GM23338 (cell line): ENCODE results near the gene ARMC7. TPM values are rescaled to one million over a fixed set of nuclear protein-coding genes. Genes with fewer than 3 reads are reported as not detected.

Experiments used
- ATAC-seq: fragments of 200-7000 bp; cut with Tn5 transposase; 3 replicates; pipeline ENCODE4 v1.9.1; 2020
- DNase-seq: peaks from one replicate; pipeline ENCODE4 v3.0.0-alpha.2; 2015; ENCODE audit warnings: low spot score
- H2AFZ ChIP-seq: fragments of 200-600 bp; sonication (generic); 2 replicates; pipeline ENCODE4 v1.8.0; 2016; ENCODE audit warnings: antibody characterized with exemption, mild to moderate bottlenecking, moderate library complexity
- H3F3A ChIP-seq: fragments of 200-600 bp; sonication (generic); replicated peaks from 2 replicates; pipeline ENCODE4 v1.8.0; 2017; ENCODE audit warnings: antibody characterized with exemption, mixed run types, low read depth
- H3K27ac ChIP-seq: fragments of 200-600 bp; sonication (generic); 2 replicates; pipeline ENCODE4 v1.6.1; 2016; ENCODE audit warnings: low read depth
- H3K27me3 ChIP-seq: fragments of 200-600 bp; sonication (generic); 2 replicates; pipeline ENCODE4 v1.8.0; 2016; ENCODE audit warnings: mild to moderate bottlenecking, mixed run types, moderate library complexity; ENCODE audit not compliant: insufficient read depth
- H3K36me3 ChIP-seq: fragments of 200-600 bp; sonication (generic); 2 replicates; pipeline ENCODE4 v1.8.0; 2016; ENCODE audit warnings: mild to moderate bottlenecking; ENCODE audit not compliant: insufficient read depth
- H3K4me1 ChIP-seq: fragments of 200-600 bp; sonication (generic); 2 replicates; pipeline ENCODE4 v1.8.0; 2016; ENCODE audit warnings: mild to moderate bottlenecking, moderate library complexity; ENCODE audit not compliant: insufficient read depth
- H3K4me2 ChIP-seq: fragments of 200-600 bp; sonication (generic); 2 replicates; pipeline ENCODE4 v1.7.1; 2017; ENCODE audit warnings: mixed run types
- H3K4me3 ChIP-seq: fragments of 200-600 bp; sonication (generic); 2 replicates; pipeline ENCODE4 v1.6.1; 2016; ENCODE audit warnings: mixed run types
- H3K79me2 ChIP-seq: fragments of 200-600 bp; sonication (generic); replicated peaks from 2 replicates; pipeline ENCODE4 v1.8.0; 2017; ENCODE audit warnings: mild to moderate bottlenecking; ENCODE audit not compliant: insufficient read depth
- H3K9me2 ChIP-seq: fragments of 200-600 bp; sonication (generic); 2 replicates; pipeline ENCODE4 v1.8.0; 2017; ENCODE audit not compliant: insufficient read depth
- H4K20me1 ChIP-seq: fragments of 200-600 bp; sonication (generic); replicated peaks from 2 replicates; pipeline ENCODE4 v1.8.0; 2017; ENCODE audit warnings: mild to moderate bottlenecking; ENCODE audit not compliant: insufficient read depth
- H3K27ac Mint-ChIP-seq: 2 replicates; pipeline ENCODE4 v1.8.0; 2020; ENCODE audit warnings: inconsistent platforms, mild to moderate bottlenecking, moderate library complexity, mixed read lengths
- H3K27me3 Mint-ChIP-seq: 3 replicates; pipeline ENCODE4 v1.8.0; 2022; ENCODE audit warnings: low read depth, mild to moderate bottlenecking, moderate library complexity, mixed read lengths, inconsistent platforms; ENCODE audit not compliant: insufficient read depth, poor library complexity
- H3K36me3 Mint-ChIP-seq: 3 replicates; pipeline ENCODE4 v1.8.0; 2021; ENCODE audit warnings: low read depth, mild to moderate bottlenecking, inconsistent platforms, moderate library complexity, mixed read lengths
- H3K4me1 Mint-ChIP-seq: 3 replicates; pipeline ENCODE4 v1.8.0; 2020; ENCODE audit warnings: mild to moderate bottlenecking, inconsistent platforms, mixed read lengths
- H3K4me3 Mint-ChIP-seq: 3 replicates; pipeline ENCODE4 v1.8.0; 2021; ENCODE audit warnings: moderate library complexity, mild to moderate bottlenecking, inconsistent platforms, mixed read lengths
- H3K9me3 Mint-ChIP-seq: 3 replicates; pipeline ENCODE4 v1.8.0; 2020; ENCODE audit warnings: moderate library complexity, mild to moderate bottlenecking, inconsistent platforms, mixed read lengths
- ETS1 ChIP-seq: IDR thresholded peaks from 2 replicates; pipeline ENCODE4 v1.6.1; 2016; ENCODE audit warnings: antibody characterized with exemption
- EZH2 ChIP-seq: fragments of 200-600 bp; sonication (generic); IDR thresholded peaks from one replicate; pipeline ENCODE4 v1.8.0; 2017; ENCODE audit warnings: antibody characterized with exemption, mild to moderate bottlenecking, low read depth; ENCODE audit not compliant: unreplicated experiment
- EZH2phosphoT487 ChIP-seq: fragments of 200-600 bp; sonication (generic); IDR thresholded peaks from one replicate; pipeline ENCODE4 v1.8.1; 2018; ENCODE audit warnings: antibody characterized with exemption; ENCODE audit not compliant: unreplicated experiment
- JUNB ChIP-seq: IDR thresholded peaks from one replicate; pipeline ENCODE4 v1.6.1; 2016; ENCODE audit warnings: antibody characterized with exemption; ENCODE audit not compliant: unreplicated experiment
- NANOG ChIP-seq: IDR thresholded peaks from 2 replicates; pipeline ENCODE4 v1.6.1; 2016; ENCODE audit warnings: antibody characterized with exemption, borderline replicate concordance
- POLR2AphosphoS5 ChIP-seq: IDR thresholded peaks from 2 replicates; pipeline ENCODE4 v1.6.1; 2016; ENCODE audit warnings: antibody characterized with exemption, low read depth
- STAT1 ChIP-seq: IDR thresholded peaks from one replicate; pipeline ENCODE4 v1.6.1; 2016; ENCODE audit warnings: antibody characterized with exemption; ENCODE audit not compliant: unreplicated experiment
- ZNF114 ChIP-seq: fragments of 250-450 bp; sonication (Bioruptor Pico); IDR thresholded peaks from 2 replicates; pipeline ENCODE4 v1.5.0; 2020; ENCODE audit warnings: mild to moderate bottlenecking, moderate library complexity
- ZNF331 ChIP-seq: fragments of 250-450 bp; sonication (Bioruptor Pico); IDR thresholded peaks from 2 replicates; pipeline ENCODE4 v1.5.0; 2020; ENCODE audit warnings: low read depth, mild to moderate bottlenecking, moderate library complexity
- ZNF462 ChIP-seq: fragments of 250-450 bp; sonication (Bioruptor Pico); IDR thresholded peaks from 2 replicates; pipeline ENCODE4 v1.5.0; 2020; ENCODE audit warnings: mild to moderate bottlenecking, moderate library complexity
- polyA plus RNA-seq: library from polyadenylated mRNA; unstranded; fragments of >200 nt; fragmentation: Nextera tagmentation; extraction: Ambion mirVana; gene quantifications from 2 replicates; pipeline ENCODE4 v1.2.1, GENCODE V29; 2016
- total RNA-seq: library from RNA; depleted of rRNA; stranded (reverse); fragments of >200 nt; shearing (Covaris generic); gene quantifications from 2 replicates; pipeline ENCODE4 v1.2.3, GENCODE V29; 2014
- TF ChIP-seq, protein P1 (sequence below), 2 experiments: fragments of 200-600 bp in 1 of 2; sonication (generic) in 1 of 2; conservative IDR thresholded peaks; 2 replicates each; pipeline versions ENCODE4 v1.5.1 to v1.6.1; 2016 to 2017; ENCODE audit warnings: antibody characterized with exemption in 2 of 2, low read depth in 2 of 2, mild to moderate bottlenecking in 2 of 2, moderate library complexity in 1 of 2
- TF ChIP-seq, protein P2 (sequence below): IDR thresholded peaks from one replicate; pipeline ENCODE4 v1.6.1; 2018; ENCODE audit warnings: antibody characterized with exemption; ENCODE audit not compliant: unreplicated experiment

The ARMC7 gene
- total and polyA plus RNA-seq, 2 experiments from 2014 or later, result 5.6 to 8.4 TPM

GRCh38 chr17:75064040-75064439 lies 45.7 kb upstream of the ARMC7 start:
- DNase-seq, result no peak
- H3K27ac ChIP-seq, result no peak overlapping the region
- TF ChIP-seq, protein P1, sequence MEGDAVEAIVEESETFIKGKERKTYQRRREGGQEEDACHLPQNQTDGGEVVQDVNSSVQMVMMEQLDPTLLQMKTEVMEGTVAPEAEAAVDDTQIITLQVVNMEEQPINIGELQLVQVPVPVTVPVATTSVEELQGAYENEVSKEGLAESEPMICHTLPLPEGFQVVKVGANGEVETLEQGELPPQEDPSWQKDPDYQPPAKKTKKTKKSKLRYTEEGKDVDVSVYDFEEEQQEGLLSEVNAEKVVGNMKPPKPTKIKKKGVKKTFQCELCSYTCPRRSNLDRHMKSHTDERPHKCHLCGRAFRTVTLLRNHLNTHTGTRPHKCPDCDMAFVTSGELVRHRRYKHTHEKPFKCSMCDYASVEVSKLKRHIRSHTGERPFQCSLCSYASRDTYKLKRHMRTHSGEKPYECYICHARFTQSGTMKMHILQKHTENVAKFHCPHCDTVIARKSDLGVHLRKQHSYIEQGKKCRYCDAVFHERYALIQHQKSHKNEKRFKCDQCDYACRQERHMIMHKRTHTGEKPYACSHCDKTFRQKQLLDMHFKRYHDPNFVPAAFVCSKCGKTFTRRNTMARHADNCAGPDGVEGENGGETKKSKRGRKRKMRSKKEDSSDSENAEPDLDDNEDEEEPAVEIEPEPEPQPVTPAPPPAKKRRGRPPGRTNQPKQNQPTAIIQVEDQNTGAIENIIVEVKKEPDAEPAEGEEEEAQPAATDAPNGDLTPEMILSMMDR (conservative IDR thresholded peaks at IDR 0.05; ENCODE audit: low read depth in 2 of 2), result no peak
- no peak for TF ChIP-seq EZH2phosphoT487
- TF ChIP-seq JUNB, result no peak
- TF ChIP-seq, protein P2, sequence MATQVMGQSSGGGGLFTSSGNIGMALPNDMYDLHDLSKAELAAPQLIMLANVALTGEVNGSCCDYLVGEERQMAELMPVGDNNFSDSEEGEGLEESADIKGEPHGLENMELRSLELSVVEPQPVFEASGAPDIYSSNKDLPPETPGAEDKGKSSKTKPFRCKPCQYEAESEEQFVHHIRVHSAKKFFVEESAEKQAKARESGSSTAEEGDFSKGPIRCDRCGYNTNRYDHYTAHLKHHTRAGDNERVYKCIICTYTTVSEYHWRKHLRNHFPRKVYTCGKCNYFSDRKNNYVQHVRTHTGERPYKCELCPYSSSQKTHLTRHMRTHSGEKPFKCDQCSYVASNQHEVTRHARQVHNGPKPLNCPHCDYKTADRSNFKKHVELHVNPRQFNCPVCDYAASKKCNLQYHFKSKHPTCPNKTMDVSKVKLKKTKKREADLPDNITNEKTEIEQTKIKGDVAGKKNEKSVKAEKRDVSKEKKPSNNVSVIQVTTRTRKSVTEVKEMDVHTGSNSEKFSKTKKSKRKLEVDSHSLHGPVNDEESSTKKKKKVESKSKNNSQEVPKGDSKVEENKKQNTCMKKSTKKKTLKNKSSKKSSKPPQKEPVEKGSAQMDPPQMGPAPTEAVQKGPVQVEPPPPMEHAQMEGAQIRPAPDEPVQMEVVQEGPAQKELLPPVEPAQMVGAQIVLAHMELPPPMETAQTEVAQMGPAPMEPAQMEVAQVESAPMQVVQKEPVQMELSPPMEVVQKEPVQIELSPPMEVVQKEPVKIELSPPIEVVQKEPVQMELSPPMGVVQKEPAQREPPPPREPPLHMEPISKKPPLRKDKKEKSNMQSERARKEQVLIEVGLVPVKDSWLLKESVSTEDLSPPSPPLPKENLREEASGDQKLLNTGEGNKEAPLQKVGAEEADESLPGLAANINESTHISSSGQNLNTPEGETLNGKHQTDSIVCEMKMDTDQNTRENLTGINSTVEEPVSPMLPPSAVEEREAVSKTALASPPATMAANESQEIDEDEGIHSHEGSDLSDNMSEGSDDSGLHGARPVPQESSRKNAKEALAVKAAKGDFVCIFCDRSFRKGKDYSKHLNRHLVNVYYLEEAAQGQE, result no peak
- TF ChIP-seq ZNF331, result no peak
- no peak for TF ChIP-seq POLR2AphosphoS5
- no peak for TF ChIP-seq ZNF462
- TF ChIP-seq NANOG, result no peak
- TF ChIP-seq ZNF114 (CRISPR knock-in tag), result no peak
- no peak for TF ChIP-seq EZH2
- TF ChIP-seq STAT1, result no peak
- no peak for TF ChIP-seq ETS1
- H3K4me2 ChIP-seq, result no peak overlapping the region
- Mint-ChIP-seq H3K27me3 (peaks cover 10% of the 10 kb centered on the region), H3K4me1 (no peaks in the 10 kb centered on the region), H3K9me3 (no peaks in the 10 kb centered on the region), H3K36me3 (peaks cover 56% of the 10 kb centered on the region), H3K27ac (no peak overlapping the region), H3K4me3 (no peak overlapping the region)
- H3F3A ChIP-seq, result 0 out of 2 replicates have a peak, but pooled peaks cover 6% of the 10 kb centered on the region
- H4K20me1 ChIP-seq, result peaks cover 10% of the 10 kb centered on the region; the same call in 1 of the 2 replicates
- H3K4me1 ChIP-seq, result no peaks in the 10 kb centered on the region
- no peaks in the 10 kb centered on the region for H3K79me2 ChIP-seq
- no peak overlapping the region for H2AFZ ChIP-seq
- ATAC-seq, result no peak
- H3K27me3 ChIP-seq, result no peaks in the 10 kb centered on the region
- no peaks in the 10 kb centered on the region for H3K9me2 ChIP-seq
- peaks cover 40% of the 10 kb centered on the region for H3K36me3 ChIP-seq
- H3K4me3 ChIP-seq, result no peak overlapping the region
